Measurements from ENCODE around the gene PCDHGA10. TPM values are rescaled to one million over a fixed set of nuclear protein-coding genes. Genes with fewer than 3 reads are reported as not detected.
"Not testable (repeated sequence)": the region's sequence is repeated elsewhere in the genome, so short reads cannot be mapped to it uniquely, and the experiment has no call there.

Gene PCDHGA10
- total RNA-seq, 1 donor, result 0.52 TPM

- Histone ChIP-seq H3K4me1 (ENCODE audit: insufficient read depth, low read length) (peaks cover 12% of the 10 kb centered on the region), H3K27me3 (ENCODE audit: insufficient read depth, low read length) (peaks cover 88% of the 10 kb centered on the region)
- not testable (repeated sequence) for H3K4me3 ChIP-seq (ENCODE audit: low read length); H3K9me3 ChIP-seq (ENCODE audit: low read depth, low read length)
These were observed 19.5 kb downstream of the PCDHGA10 start for GRCh38 chr5:141432308-141432707.

- Histone ChIP-seq H3K4me1 (ENCODE audit: insufficient read depth, low read length) (peaks cover 12% of the 10 kb centered on the region), H3K27me3 (ENCODE audit: insufficient read depth, low read length) (peaks cover 85% of the 10 kb centered on the region)
- not testable (repeated sequence) for H3K9me3 ChIP-seq (ENCODE audit: low read depth, low read length); H3K4me3 ChIP-seq (ENCODE audit: low read length)
These were observed 19.9 kb downstream of the PCDHGA10 start for GRCh38 chr5:141432726-141433125.

- H3K4me1 ChIP-seq (ENCODE audit: insufficient read depth, low read length), result peaks cover 12% of the 10 kb centered on the region
- no peak overlapping the region for H3K4me3 ChIP-seq (ENCODE audit: low read length)
- peaks cover 75% of the 10 kb centered on the region for H3K27me3 ChIP-seq (ENCODE audit: insufficient read depth, low read length)
- no peaks in the 10 kb centered on the region for H3K9me3 ChIP-seq (ENCODE audit: low read depth, low read length)
These were observed 21.2 kb downstream of the PCDHGA10 start for GRCh38 chr5:141434006-141434405.

GRCh38 chr5:141437221-141437620 is 24.4 kb downstream of the PCDHGA10 start:
- H3K9me3 ChIP-seq (ENCODE audit: low read depth, low read length), result no peaks in the 10 kb centered on the region
- peaks cover 50% of the 10 kb centered on the region for H3K27me3 ChIP-seq (ENCODE audit: insufficient read depth, low read length)
- no peaks in the 10 kb centered on the region for H3K4me1 ChIP-seq (ENCODE audit: insufficient read depth, low read length)
- no peak overlapping the region for H3K4me3 ChIP-seq (ENCODE audit: low read length)

DNA sequence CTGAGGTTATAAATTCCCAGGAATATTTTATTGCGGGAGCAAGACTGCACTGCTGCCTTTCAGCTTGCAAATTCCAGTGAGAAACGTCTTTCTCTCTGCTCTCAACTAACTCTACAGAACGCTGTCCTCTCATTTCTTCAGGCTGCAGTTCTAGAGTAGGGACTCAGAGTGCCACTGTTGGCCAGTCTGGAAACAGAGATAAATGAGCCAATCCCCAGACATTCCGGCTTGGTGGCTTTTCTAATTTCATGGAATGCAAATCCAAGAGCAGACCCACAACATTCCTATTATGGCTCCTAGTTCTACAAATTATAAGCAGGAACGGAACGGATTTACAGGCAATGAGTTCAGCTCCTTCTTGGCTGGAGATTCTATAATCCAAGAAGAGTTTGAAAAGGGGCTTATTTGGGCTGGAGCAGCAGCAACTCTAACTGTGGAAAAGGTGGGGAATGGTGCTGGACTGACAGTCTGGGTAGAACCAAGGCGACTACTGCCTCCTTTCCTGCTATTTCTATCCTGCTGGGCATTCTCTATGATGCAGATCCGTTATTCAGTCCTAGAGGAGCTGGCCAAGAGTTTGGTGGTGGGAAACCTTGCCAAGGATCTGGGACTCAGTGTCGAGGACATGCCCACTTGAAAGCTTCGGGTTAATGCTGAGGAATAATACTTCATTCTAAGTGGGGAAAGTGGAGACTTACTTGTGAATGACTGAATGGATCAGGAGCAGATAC is 26.8 kb downstream of the PCDHGA10 start:
- no peaks in the 10 kb centered on the region for H3K4me1 ChIP-seq (ENCODE audit: insufficient read depth, low read length)
- peaks cover 34% of the 10 kb centered on the region for H3K27me3 ChIP-seq (ENCODE audit: insufficient read depth, low read length)
- H3K9me3 ChIP-seq (ENCODE audit: low read depth, low read length), result no peaks in the 10 kb centered on the region
- no peak overlapping the region for H3K4me3 ChIP-seq (ENCODE audit: low read length)

DNA sequence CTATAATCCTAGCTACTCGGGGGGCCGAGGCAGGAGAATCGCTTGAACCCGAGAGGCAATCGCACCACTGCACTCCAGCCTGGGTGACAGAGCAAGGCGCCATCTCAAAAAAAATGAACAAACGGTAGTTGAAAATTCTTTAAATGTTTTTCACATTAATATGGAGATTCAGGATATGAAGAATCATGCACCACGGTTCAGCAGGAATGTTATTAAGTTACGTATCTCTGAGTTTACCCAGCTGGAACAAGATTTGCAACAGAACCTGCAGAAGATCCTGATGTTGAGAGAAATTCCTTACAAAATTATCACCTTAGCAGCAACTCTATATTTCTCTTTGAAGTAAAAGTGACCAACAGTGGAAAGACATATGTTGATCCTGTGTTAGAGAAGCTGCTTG is 27.6 kb downstream of the PCDHGA10 start:
- peaks cover 30% of the 10 kb centered on the region for H3K27me3 ChIP-seq (ENCODE audit: insufficient read depth, low read length)
- no peaks in the 10 kb centered on the region for H3K9me3 ChIP-seq (ENCODE audit: low read depth, low read length)
- no peaks in the 10 kb centered on the region for H3K4me1 ChIP-seq (ENCODE audit: insufficient read depth, low read length)
- no peak overlapping the region for H3K4me3 ChIP-seq (ENCODE audit: low read length)

DNA sequence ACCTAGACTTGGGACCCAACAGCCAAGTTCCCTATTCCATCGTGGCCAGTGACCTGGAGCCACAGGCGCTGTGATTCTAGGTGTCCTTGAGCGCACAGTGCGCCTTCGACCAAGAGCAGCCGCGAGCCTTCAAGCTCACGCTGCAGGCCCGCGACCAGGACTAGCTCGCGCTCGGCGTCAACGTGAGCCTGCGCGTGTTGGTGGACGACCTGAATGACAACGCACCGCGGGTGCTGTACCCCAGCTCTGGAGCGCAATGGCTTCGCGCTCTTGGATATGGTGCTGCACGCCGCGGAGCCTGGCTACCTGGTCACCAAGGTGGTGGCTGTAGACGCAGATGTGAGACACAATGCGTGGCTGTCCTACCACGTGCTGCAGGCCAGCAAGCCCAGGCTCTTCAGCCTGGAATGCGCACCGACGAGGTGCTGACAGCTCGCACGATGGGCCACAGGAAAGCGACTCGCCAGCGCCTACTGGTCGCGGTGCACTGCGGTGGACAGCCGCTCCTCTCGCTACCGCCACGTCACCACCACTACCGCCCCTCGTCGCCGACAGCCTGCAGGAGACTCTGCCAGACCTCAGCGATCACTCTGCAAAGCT is 28.9 kb downstream of the PCDHGA10 start:
- no peaks in the 10 kb centered on the region for H3K4me1 ChIP-seq (ENCODE audit: insufficient read depth, low read length)

DNA sequence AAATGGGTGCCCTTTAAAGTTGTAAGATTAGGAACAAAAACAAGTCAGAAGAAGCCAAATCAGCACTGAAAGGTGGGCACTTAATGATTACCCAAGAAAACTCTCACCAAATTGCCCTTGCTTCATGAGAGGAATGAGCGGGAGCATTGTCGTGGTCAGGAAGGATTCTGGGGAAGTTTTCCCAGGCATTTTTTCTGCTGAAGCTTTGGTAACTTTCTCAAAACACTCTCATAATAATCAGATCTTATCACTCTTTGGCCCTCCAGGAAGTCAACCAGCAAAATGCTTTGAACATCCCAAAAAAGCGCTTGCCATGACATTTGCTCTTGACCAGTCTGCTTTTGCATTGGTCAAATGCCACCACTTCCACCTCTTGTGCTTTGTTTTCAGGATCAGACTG is 52.6 kb downstream of the PCDHGA10 start:
- Histone ChIP-seq H3K9me3 (ENCODE audit: low read depth, low read length) (no peaks in the 10 kb centered on the region), H3K27me3 (ENCODE audit: insufficient read depth, low read length) (peaks cover 3% of the 10 kb centered on the region), H3K4me3 (ENCODE audit: low read length) (no peak overlapping the region), H3K4me1 (ENCODE audit: insufficient read depth, low read length) (no peaks in the 10 kb centered on the region)

More for the DNA sequence above, 28.9 kb downstream of the PCDHGA10 start:
- H3K9me3 ChIP-seq (ENCODE audit: low read depth, low read length), result no peaks in the 10 kb centered on the region
- no peak overlapping the region for H3K4me3 ChIP-seq (ENCODE audit: low read length)
- H3K27me3 ChIP-seq (ENCODE audit: insufficient read depth, low read length), result peaks cover 17% of the 10 kb centered on the region

Other genes with a start within 250 kb of the PCDHGA10 start
- under 0.01 TPM for gene PCDHB7, start 240.3 kb upstream of the PCDHGA10 start, total RNA-seq
- not detected for gene PCDHB8, start 235.2 kb upstream of the PCDHGA10 start, total RNA-seq
- gene PCDHB16, start 230.6 kb upstream of the PCDHGA10 start, total RNA-seq, result not detected
- 0.31 TPM for gene PCDHB9, start 225.8 kb upstream of the PCDHGA10 start, total RNA-seq
- gene PCDHB10, start 220.6 kb upstream of the PCDHGA10 start, total RNA-seq, result not detected
- gene PCDHB11, start 213.4 kb upstream of the PCDHGA10 start, total RNA-seq, result not detected
- not detected for gene PCDHB12, start 204.3 kb upstream of the PCDHGA10 start, total RNA-seq
- gene PCDHB13, start 199.1 kb upstream of the PCDHGA10 start, total RNA-seq, result not detected
- not detected for gene PCDHB14, start 189.6 kb upstream of the PCDHGA10 start, total RNA-seq
- not detected for gene PCDHB15, start 167.6 kb upstream of the PCDHGA10 start, total RNA-seq
- 0.73 TPM for gene SLC25A2, start 108.9 kb upstream of the PCDHGA10 start, total RNA-seq
- gene TAF7, start 92.2 kb upstream of the PCDHGA10 start, total RNA-seq, result 76.5 TPM
- gene PCDHGA1, start 82.5 kb upstream of the PCDHGA10 start, total RNA-seq, result not detected
- gene PCDHGA2, start 74.2 kb upstream of the PCDHGA10 start, total RNA-seq, result not detected
- 0.10 TPM for gene PCDHGA3, start 69.2 kb upstream of the PCDHGA10 start, total RNA-seq
- not detected for gene PCDHGB1, start 62.9 kb upstream of the PCDHGA10 start, total RNA-seq
- 0.21 TPM for gene PCDHGA4, start 58.0 kb upstream of the PCDHGA10 start, total RNA-seq
- 0.63 TPM for gene PCDHGB2, start 53.0 kb upstream of the PCDHGA10 start, total RNA-seq
- gene PCDHGA5, start 48.8 kb upstream of the PCDHGA10 start, total RNA-seq, result 0.21 TPM
- 0.63 TPM for gene PCDHGB3, start 42.7 kb upstream of the PCDHGA10 start, total RNA-seq
- 0.10 TPM for gene PCDHGA6, start 39.1 kb upstream of the PCDHGA10 start, total RNA-seq
- gene PCDHGA7, start 30.2 kb upstream of the PCDHGA10 start, total RNA-seq, result 0.42 TPM
- gene PCDHGB4, start 25.3 kb upstream of the PCDHGA10 start, total RNA-seq, result 0.31 TPM
- 0.10 TPM for gene PCDHGA8, start 20.4 kb upstream of the PCDHGA10 start, total RNA-seq
- 0.84 TPM for gene PCDHGB5, start 15.0 kb upstream of the PCDHGA10 start, total RNA-seq
- gene PCDHGA9, start 10.2 kb upstream of the PCDHGA10 start, total RNA-seq, result 0.42 TPM
- gene PCDHGB6, start 5.0 kb upstream of the PCDHGA10 start, total RNA-seq, result 0.63 TPM
- 0.31 TPM for gene PCDHGB7, start 4.7 kb downstream of the PCDHGA10 start, total RNA-seq
- gene PCDHGA11, start 8.1 kb downstream of the PCDHGA10 start, total RNA-seq, result 0.21 TPM
- gene PCDHGA12, start 17.5 kb downstream of the PCDHGA10 start, total RNA-seq, result 0.10 TPM
- 0.42 TPM for gene PCDHGC3, start 63.0 kb downstream of the PCDHGA10 start, total RNA-seq
- gene PCDHGC4, start 72.0 kb downstream of the PCDHGA10 start, total RNA-seq, result 0.10 TPM
- gene PCDHGC5, start 76.1 kb downstream of the PCDHGA10 start, total RNA-seq, result not detected
- 81.9 TPM for gene DIAPH1, start 206.0 kb downstream of the PCDHGA10 start, total RNA-seq
- gene HDAC3, start 223.9 kb downstream of the PCDHGA10 start, total RNA-seq, result 30.5 TPM
- 6.6 TPM for gene RELL2, start 224.0 kb downstream of the PCDHGA10 start, total RNA-seq
- 41.1 TPM for gene FCHSD1, start 238.4 kb downstream of the PCDHGA10 start, total RNA-seq

Measured in mononuclear cell (primary cell).